GM19238 (cell line): ENCODE results near the gene RGS3.

Source experiments
- DNase-seq: peaks from one replicate; pipeline ENCODE4 v3.0.0; 2011; ENCODE audit warnings: low spot score; ENCODE audit not compliant: insufficient read length

The RGS3 gene

GRCh38 chr9:113570106-113570505 is 106.6 kb downstream of the RGS3 start:
- no peak for DNase-seq

DNA sequence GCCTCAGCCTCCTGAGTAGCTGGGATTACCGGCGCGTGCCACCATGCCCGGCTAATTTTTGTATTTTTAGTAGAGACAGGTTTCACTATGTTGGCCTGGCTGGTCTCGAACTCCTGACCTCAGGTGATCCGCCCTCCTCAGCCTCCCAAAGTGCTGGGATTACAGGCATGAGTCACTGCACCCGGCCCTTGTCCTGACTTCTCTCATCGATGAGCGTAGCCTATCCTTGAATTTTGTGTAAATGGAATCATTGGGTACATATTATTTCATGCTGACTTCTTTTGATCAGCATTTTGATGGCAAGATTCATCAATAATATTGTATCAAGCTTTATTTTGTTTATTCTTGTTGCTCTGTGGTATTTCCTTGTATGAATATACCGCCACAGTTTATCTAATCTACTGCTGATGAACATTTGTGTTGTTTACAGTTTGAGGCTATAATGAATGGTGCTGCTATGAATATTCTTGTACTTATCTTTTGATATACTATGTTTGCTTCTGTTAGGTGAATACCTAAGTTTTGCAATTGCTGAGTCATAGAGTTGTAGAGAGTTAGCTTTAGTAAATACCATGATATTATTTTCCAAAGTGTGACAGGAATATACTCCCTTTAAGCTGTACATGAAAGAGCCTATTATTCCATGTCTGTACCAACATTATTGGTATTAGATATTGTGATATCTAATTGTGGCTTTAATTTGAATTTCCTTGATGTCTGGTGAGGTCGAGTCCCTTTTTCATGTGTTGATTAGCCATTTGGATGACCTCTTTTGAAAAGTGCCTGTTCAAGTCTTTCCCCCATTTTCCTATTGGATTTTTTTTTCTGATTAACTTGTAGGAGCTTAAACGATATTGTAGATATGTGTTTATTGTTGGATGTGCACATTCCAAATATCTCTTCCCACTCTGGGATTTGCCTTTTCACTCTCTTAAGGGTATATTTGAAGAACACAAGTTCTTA is 107.5 kb downstream of the RGS3 start:
- no peak for DNase-seq

GRCh38 chr9:113572076-113572861 is 108.7 kb downstream of the RGS3 start:
- DNase-seq = no peak

DNA sequence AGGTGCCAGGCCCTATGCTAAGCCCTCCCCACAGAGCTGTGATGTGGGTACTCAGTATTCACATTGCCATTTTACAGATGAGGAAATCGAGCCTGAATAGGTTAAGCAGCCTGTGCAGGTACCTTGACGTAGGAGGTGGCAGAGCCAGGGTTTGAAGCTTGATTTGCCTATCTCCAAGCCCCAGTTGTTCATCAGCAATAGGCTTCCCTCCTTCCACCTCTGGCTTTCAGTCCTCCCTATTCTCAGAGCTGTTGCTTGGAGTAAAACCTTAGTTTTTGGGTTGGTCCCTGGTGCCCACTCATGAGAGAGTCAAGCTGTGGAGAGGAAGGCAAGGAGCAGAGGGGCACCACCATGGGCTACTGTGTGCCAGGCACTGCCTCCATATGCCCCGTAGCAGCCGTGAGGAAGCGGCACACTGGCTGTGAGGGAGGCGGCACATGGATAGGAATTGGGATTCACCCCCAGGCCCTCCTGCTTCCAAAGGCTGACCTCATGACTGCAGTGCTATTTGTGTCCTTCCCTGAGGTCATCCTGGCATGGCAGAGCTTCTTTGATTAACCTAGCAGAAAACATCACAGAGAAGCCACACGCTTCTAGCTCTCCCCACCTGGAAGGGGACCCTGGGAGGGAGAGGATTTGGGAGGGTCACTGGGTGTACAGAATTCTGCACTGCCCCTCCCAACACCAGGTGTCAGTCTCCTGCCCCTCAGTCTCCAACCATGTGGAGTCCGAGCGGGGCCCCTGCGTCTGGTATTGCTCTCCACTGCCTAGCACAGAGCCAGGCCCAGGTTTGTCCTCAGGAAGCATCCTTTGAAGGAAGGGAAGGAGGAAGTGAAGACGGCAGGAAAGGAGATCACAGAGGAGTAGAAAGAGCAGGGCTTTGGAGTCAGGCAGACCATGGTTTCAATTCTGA is 109.8 kb downstream of the RGS3 start:
- no peak for DNase-seq

DNA sequence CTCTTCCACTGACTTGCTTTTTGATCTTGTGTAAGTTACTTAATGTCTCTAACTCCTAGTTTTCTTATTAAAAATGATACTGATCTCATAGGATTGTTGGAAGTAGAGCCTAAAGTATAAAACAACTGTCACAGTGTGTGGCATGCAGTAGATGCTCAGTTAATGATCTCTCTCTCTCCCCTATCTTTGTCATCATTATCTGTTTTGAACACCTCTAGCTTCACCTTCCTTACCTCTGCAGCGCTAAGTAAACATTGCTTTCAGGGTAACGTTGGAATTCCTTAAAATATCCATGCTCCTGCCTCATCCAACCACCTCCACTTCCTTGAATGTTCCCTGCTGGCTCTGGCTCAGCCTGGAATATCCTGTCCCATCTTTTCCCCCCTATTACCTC is 110.4 kb downstream of the RGS3 start:
- DNase-seq = no peak

DNA sequence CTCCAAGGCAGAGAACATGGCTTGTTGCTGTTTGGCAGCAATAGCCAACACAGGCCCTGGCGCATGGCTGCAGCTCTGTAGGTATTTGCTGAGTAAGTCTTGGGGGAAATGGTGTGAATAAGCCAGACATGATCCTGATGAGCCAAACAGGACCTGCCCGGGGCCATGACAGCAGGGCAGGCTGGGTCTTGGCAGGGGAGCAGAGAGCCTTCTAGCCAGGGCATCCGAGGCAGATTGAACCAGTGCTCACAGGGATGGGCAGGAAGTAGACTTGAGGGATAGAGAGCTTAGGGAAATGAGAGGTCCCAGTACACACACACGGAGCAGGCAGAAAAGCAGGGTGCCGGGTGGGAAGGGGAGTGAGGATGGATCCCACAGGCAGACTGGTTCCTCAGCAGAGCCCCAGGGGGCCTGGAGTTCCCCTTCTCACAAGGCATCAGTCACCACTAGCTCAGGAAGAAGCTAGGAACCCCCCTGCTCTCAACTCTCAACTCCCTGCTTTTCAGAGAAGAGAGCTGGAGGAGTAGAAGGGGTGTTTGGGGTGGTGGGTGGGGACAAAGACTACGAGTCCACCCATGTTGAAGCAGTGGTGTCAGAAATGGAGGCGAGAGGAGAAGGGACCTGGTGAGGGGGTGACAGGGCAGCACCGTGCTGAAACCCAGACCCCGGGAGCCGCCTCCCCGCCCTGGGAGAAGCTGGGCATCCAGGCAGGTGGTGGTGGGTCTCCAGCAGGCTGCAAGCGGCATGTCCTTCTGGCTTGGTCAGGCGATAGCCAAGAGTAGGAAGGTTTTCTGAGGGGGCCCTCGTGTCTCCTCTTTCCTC is 111.1 kb downstream of the RGS3 start:
- DNase-seq = no peak

DNA sequence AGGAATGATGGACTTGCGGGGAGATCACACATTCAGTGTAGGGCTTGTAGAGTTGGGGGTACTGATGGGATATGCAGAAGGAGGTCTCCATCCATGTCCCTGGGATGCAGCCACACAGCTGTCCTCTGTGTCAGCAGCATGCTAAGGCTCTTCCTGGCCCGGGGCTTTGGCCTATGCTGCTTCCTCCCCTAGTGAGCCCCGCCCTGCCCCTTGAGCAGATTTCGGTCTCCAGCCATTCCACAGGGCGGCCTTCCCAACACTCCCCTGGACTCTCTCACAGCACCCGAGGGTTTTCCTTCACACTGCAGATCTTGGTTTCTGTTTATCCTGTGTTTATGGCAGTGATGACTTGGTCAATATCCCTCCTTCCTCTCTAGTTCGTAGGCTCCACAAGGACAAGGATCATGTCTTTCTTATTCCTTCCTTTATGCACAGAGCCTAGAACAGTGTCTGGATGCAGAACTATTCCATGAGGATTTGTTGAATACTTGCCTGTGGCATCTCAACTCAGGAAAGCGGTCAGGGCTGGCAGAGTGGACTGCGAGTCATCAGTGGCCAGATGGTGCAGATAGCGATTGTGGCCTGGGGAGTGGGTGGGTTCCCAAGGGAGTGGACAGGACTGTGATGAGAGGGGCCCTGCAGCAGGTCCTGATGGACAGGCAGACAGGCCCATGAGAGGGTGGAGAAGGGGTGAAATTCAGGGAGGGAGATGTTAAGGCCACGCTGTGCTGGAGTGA is 114.2 kb downstream of the RGS3 start:
- DNase-seq = no peak

DNA sequence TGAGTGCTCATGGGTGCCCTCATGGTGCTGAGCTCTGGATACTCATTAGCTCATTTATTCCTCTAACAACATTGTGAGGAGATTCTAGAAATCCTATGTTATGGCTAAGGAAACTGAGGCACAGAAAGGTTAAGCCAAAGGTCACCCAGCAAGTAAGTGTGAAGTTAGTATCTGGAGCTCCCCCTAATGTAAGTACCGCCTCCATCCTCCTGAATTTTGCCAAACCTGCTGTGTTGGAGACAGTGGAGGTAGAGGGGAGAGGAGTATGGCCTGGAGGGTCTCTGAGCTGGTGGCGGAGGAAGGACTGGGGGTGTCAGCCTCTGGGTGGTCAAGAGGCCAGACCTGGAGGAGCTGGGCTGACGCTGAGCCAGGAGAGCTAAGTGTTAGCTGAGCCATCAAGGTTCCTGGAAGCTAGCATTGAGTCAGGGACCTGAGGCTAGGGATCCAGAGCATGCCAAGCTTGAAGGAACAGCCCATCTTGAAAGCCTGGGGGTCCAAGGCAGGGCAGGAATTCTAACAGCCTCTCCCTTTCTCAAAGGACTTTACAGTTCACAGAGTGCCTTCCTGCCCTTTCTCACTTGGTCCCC is 114.8 kb downstream of the RGS3 start:
- no peak for DNase-seq

DNA sequence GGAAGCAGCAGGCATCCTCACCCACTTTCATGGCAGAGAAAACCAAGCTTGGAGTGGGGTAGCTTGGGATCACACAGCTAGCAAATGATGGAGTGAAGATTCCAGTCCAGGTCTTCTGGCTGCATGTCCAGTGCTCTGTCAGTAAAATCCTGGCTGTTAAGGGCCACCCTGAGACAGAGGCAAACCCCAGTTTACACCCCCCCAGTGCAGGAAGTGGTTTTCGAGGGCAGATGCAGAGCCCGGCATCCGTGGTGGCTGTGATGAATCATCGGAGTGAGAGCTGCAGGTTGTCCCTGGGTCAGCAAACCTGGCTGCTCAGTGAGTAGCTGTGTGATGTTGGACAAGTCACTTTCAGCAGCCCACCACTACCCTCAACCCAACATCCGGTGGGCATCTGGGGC is 115.4 kb downstream of the RGS3 start:
- peak; percentile 93 for DNase-seq

DNA sequence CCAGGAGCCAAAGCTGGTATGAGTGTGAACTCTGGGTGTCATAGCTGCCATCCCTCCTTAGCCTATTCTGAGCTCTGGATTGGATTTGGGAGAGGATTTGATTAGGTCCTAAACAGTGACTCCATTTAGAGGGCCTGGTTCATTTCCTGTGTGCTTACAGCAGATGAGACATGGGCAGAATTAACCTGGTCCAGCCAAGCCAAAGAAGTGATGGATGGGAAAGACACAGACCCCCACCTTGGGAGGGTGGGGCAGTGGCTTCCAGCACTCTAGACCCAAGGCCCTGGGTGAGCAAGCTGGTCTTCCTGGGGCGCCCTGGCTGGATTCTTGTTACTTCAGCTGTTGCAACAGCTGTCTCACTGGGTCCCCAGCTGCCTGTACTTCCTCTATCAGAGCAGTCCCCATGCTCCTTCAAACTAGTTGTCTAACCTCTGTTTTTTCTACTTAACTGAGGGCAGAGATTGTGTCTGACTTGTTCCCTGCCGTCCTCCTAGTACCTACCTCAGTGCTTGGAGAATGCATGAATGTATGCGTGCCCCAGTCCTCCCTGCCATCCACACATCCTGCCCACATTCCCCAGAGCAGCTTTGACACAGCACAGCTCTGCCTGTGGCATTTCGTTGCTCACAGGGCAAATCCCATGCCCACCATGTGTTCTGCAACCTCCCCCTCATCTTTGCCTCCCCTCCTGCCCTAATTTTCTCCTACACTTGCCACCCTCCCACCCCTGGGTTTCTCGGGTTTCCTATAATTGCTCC is 115.9 kb downstream of the RGS3 start:
- DNase-seq = peak; percentile 62

GRCh38 chr9:113580041-113580953 is 116.8 kb downstream of the RGS3 start:
- no peak for DNase-seq

GRCh38 chr9:113580954-113581311 is 117.4 kb downstream of the RGS3 start:
- no peak for DNase-seq

GRCh38 chr9:113581865-113582697 is 118.6 kb downstream of the RGS3 start:
- peak; percentile 92 for DNase-seq

DNA sequence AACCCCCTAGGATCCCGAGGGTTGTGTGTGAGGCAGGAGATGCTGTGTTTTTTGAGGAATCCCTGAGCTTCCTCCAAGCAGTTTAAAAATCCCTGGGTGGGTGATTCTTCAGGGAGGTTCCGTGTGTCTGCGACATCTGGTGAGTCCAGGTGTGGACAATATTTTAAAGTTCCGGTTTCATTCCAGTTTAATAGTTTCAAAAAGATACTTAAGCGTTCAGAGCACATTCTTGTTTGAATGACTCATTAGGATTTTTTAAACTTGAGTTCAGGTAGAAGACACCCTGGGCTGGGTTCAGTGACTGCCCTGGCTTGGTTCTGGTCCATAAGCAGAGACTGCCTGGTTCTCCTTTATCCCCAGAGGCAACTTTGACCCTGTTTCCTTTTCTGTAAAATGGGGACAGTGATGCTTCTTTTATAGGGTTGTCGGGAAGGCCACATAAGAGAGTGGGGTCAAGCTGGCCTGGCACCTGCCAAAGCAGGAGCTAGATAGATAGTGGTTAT is 119.2 kb downstream of the RGS3 start:
- DNase-seq = no peak

GRCh38 chr9:113583511-113584427 is 120.2 kb downstream of the RGS3 start:
- no peak for DNase-seq
